K562 (cell line): ENCODE results near the gene HYCC2. TPM values are rescaled to one million over a fixed set of nuclear protein-coding genes. Genes with fewer than 3 reads are reported as not detected.

Experiments
- ATF1 ChIP-seq, 2 experiments: fragments of 450-650 bp in 1 of 2; IDR thresholded peaks; 2 replicates each; pipeline ENCODE4 v1.6.1; 2016; ENCODE audit warnings: missing compliant biosample characterization in 1 of 2, missing genetic modification characterization in 1 of 2
- CREB1 ChIP-seq, 2 experiments: sonication (generic) in 1 of 2; formaldehyde crosslinking in 1 of 2; IDR thresholded peaks; 2 replicates each; pipeline versions ENCODE4 v1.6.1 to v1.8.0; 2012 to 2022; ENCODE audit warnings: inconsistent platforms in 1 of 2, mild to moderate bottlenecking in 1 of 2, missing genetic modification reagents in 1 of 2, moderate library complexity in 1 of 2
- ESRRA ChIP-seq: fragments of 450-650 bp; IDR thresholded peaks from 2 replicates; pipeline ENCODE4 v1.6.1; 2014; ENCODE audit warnings: low read depth, mild to moderate bottlenecking, moderate library complexity, borderline replicate concordance
- ETS2 ChIP-seq: IDR thresholded peaks from 2 replicates; pipeline ENCODE4 v1.6.1; 2016; ENCODE audit warnings: borderline replicate concordance, missing genetic modification characterization, mild to moderate bottlenecking, moderate library complexity, missing compliant biosample characterization; ENCODE audit not compliant: poor library complexity, severe bottlenecking
- GATAD2B ChIP-seq: fragments of 450-650 bp; IDR thresholded peaks from 2 replicates; pipeline ENCODE4 v1.6.1; 2017; ENCODE audit warnings: mild to moderate bottlenecking, borderline replicate concordance
- HDAC2 ChIP-seq: fragments of 450-650 bp; IDR thresholded peaks from 2 replicates; pipeline ENCODE4 v1.6.1; 2016; ENCODE audit warnings: mild to moderate bottlenecking
- KDM1A ChIP-seq, 2 experiments: fragments of 450-650 bp; IDR thresholded peaks; 2 replicates each; pipeline ENCODE4 v1.6.1; 2016; ENCODE audit warnings: mild to moderate bottlenecking in 2 of 2
- POLR2G ChIP-seq: fragments of 200-400 bp; formaldehyde crosslinking; IDR thresholded peaks from 2 replicates; pipeline ENCODE4 v1.6.1; 2017; ENCODE audit warnings: low read depth, mild to moderate bottlenecking, antibody characterized with exemption, low read length, moderate library complexity
- POLR2H ChIP-seq: IDR thresholded peaks from 2 replicates; pipeline ENCODE4 v1.6.1; 2016; ENCODE audit warnings: missing genetic modification characterization, low read depth, mild to moderate bottlenecking, control low read depth, missing compliant biosample characterization, moderate library complexity
- PRPF4 ChIP-seq: fragments of 200-400 bp; formaldehyde crosslinking; IDR thresholded peaks from one replicate; pipeline ENCODE4 v1.6.1; 2017; ENCODE audit warnings: low read length, low read depth, mild to moderate bottlenecking; ENCODE audit not compliant: insufficient read depth, poor library complexity, severe bottlenecking
- STAT5B ChIP-seq: fragments of 250-450 bp; sonication (Bioruptor Pico); IDR thresholded peaks from 2 replicates; pipeline ENCODE4 v1.8.0; 2021; ENCODE audit warnings: mild to moderate bottlenecking, inconsistent platforms
- TAF9B ChIP-seq: fragments of 450-650 bp; IDR thresholded peaks from 2 replicates; pipeline ENCODE4 v1.6.1; 2018; ENCODE audit warnings: mild to moderate bottlenecking; ENCODE audit not compliant: partially characterized antibody
- polyA plus RNA-seq, 8 experiments: library from polyadenylated mRNA; depleted of rRNA in 4 of 8; stranded (reverse) in 5 of 8; unstranded in 3 of 8; fragments of >200 nt; fragmentation: Nextera tagmentation in 2 of 8; fragmentation: Illumina TruSeq in 1 of 8; extraction: Ambion mirVana in 2 of 8; extraction: Trizol in 1 of 8; gene quantifications; 2 replicates each; pipeline versions ENCODE4 v1.2.1 to v1.2.3, GENCODE V29; 2011 to 2014; ENCODE audit warnings: inconsistent platforms in 1 of 8, missing spikeins in 1 of 8
- total RNA-seq, 7 experiments: library from RNA; depleted of rRNA in 6 of 7; stranded (reverse); fragments of >200 nt in 6 of 7; fragmentation: Illumina TruSeq in 2 of 7; extraction: Trizol in 2 of 7; gene quantifications; 2 replicates each; pipeline versions ENCODE4 v1.2.1 to v1.2.3, GENCODE V29; 2011 to 2021; ENCODE audit warnings: low replicate concordance in 1 of 7
- TF ChIP-seq, protein P1 (sequence below): fragments of 200-600 bp; sonication (generic); IDR thresholded peaks from one replicate; pipeline ENCODE4 v1.6.1; 2012; ENCODE audit warnings: mild to moderate bottlenecking, low read depth, low read length, inconsistent platforms
- TF ChIP-seq, protein P2 (sequence below): fragments of 250-450 bp; sonication (Bioruptor Pico); IDR thresholded peaks from 2 replicates; pipeline ENCODE4 v1.5.0; 2021

The HYCC2 gene
- total and polyA plus RNA-seq, 9 of the 15 experiments (the other 6 are each of a cell fraction or from before 2014, with no cell fraction given) = 5.4 to 20.0 (median 9.8) TPM

DNA sequence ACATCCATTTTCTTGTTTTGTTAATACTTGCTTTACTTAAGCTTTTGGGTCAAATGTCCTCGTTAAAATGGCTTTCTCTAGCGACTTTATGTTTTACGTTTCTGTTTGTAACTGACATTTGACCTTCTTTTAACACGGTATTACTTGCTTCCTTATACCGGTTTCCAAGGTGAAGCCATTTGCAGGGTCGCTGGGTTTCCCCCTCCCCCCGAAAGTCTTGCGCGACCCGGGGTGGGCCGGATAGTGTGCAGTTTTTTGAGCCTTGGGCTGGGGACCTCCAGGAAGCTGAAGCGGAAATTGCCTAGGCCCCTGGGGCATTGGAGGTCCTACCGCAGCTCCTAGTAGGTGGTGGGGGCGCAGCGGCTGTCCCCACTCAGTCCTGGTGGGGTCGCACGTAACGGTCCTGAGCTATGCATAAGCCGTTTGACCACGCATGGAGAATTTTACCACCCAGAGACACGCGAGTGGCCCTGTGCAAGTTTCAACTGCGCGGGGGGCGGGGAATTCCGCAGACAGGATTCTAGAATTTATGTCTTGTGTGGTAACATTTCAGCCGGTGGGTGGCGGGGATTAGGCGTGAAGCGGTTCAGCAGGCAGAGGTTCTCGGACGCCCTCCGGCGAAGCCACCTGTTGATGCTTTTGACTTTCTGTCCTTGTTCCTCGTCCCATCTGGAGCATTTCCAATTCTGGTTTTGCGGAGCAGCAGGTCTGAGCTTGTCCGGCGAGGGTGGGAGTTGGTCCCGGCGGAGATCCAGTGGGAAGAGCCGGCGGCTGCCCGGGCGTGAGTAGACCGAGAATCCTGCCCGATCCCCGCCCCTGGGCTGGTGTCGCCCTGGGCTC, 46.9 kb upstream of the HYCC2 start (continued):
- TF ChIP-seq, protein P1, sequence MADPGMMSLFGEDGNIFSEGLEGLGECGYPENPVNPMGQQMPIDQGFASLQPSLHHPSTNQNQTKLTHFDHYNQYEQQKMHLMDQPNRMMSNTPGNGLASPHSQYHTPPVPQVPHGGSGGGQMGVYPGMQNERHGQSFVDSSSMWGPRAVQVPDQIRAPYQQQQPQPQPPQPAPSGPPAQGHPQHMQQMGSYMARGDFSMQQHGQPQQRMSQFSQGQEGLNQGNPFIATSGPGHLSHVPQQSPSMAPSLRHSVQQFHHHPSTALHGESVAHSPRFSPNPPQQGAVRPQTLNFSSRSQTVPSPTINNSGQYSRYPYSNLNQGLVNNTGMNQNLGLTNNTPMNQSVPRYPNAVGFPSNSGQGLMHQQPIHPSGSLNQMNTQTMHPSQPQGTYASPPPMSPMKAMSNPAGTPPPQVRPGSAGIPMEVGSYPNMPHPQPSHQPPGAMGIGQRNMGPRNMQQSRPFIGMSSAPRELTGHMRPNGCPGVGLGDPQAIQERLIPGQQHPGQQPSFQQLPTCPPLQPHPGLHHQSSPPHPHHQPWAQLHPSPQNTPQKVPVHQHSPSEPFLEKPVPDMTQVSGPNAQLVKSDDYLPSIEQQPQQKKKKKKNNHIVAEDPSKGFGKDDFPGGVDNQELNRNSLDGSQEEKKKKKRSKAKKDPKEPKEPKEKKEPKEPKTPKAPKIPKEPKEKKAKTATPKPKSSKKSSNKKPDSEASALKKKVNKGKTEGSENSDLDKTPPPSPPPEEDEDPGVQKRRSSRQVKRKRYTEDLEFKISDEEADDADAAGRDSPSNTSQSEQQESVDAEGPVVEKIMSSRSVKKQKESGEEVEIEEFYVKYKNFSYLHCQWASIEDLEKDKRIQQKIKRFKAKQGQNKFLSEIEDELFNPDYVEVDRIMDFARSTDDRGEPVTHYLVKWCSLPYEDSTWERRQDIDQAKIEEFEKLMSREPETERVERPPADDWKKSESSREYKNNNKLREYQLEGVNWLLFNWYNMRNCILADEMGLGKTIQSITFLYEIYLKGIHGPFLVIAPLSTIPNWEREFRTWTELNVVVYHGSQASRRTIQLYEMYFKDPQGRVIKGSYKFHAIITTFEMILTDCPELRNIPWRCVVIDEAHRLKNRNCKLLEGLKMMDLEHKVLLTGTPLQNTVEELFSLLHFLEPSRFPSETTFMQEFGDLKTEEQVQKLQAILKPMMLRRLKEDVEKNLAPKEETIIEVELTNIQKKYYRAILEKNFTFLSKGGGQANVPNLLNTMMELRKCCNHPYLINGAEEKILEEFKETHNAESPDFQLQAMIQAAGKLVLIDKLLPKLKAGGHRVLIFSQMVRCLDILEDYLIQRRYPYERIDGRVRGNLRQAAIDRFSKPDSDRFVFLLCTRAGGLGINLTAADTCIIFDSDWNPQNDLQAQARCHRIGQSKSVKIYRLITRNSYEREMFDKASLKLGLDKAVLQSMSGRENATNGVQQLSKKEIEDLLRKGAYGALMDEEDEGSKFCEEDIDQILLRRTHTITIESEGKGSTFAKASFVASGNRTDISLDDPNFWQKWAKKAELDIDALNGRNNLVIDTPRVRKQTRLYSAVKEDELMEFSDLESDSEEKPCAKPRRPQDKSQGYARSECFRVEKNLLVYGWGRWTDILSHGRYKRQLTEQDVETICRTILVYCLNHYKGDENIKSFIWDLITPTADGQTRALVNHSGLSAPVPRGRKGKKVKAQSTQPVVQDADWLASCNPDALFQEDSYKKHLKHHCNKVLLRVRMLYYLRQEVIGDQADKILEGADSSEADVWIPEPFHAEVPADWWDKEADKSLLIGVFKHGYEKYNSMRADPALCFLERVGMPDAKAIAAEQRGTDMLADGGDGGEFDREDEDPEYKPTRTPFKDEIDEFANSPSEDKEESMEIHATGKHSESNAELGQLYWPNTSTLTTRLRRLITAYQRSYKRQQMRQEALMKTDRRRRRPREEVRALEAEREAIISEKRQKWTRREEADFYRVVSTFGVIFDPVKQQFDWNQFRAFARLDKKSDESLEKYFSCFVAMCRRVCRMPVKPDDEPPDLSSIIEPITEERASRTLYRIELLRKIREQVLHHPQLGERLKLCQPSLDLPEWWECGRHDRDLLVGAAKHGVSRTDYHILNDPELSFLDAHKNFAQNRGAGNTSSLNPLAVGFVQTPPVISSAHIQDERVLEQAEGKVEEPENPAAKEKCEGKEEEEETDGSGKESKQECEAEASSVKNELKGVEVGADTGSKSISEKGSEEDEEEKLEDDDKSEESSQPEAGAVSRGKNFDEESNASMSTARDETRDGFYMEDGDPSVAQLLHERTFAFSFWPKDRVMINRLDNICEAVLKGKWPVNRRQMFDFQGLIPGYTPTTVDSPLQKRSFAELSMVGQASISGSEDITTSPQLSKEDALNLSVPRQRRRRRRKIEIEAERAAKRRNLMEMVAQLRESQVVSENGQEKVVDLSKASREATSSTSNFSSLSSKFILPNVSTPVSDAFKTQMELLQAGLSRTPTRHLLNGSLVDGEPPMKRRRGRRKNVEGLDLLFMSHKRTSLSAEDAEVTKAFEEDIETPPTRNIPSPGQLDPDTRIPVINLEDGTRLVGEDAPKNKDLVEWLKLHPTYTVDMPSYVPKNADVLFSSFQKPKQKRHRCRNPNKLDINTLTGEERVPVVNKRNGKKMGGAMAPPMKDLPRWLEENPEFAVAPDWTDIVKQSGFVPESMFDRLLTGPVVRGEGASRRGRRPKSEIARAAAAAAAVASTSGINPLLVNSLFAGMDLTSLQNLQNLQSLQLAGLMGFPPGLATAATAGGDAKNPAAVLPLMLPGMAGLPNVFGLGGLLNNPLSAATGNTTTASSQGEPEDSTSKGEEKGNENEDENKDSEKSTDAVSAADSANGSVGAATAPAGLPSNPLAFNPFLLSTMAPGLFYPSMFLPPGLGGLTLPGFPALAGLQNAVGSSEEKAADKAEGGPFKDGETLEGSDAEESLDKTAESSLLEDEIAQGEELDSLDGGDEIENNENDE = no peak
- TF ChIP-seq TAF9B = peak; percentile 49
- no peak for TF ChIP-seq CREB1 (IDR thresholded peaks at IDR 0.05)
- TF ChIP-seq CREB1 (CRISPR knock-in tag; IDR thresholded peaks at IDR 0.05) = peak; percentile 49; the same call in 1 of the 2 replicates
- TF ChIP-seq GATAD2B = peak; percentile 95
- TF ChIP-seq ESRRA = peak; percentile 61
- TF ChIP-seq STAT5B (CRISPR knock-in tag) = no peak
- TF ChIP-seq POLR2H = peak; percentile 31; the same call in 1 of the 2 replicates
- TF ChIP-seq ETS2 (tag) = no peak
- no peak; the same call in 1 of the 2 replicates for TF ChIP-seq HDAC2
- TF ChIP-seq POLR2G = peak; percentile 76
- TF ChIP-seq ATF1 (CRISPR knock-in tag; IDR thresholded peaks at IDR 0.05) = no peak
- TF ChIP-seq ATF1 (tag; IDR thresholded peaks at IDR 0.05) = peak; percentile 47
- TF ChIP-seq KDM1A (IDR thresholded peaks at IDR 0.05) = no peak
- no peak for TF ChIP-seq PRPF4
- TF ChIP-seq, protein P2, sequence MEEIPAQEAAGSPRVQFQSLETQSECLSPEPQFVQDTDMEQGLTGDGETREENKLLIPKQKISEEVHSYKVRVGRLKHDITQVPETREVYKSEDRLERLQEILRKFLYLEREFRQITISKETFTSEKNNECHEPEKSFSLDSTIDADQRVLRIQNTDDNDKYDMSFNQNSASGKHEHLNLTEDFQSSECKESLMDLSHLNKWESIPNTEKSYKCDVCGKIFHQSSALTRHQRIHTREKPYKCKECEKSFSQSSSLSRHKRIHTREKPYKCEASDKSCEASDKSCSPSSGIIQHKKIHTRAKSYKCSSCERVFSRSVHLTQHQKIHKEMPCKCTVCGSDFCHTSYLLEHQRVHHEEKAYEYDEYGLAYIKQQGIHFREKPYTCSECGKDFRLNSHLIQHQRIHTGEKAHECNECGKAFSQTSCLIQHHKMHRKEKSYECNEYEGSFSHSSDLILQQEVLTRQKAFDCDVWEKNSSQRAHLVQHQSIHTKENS (CRISPR knock-in tag) = no peak
